RCC 7860 (cell line): ENCODE measurements around the gene DNM3.

Source experiments
- DNase-seq: peaks from one replicate; pipeline ENCODE4 v3.0.0-alpha.2; 2015; ENCODE audit warnings: low spot score
- FAIRE-seq: peaks from 2 replicates; lab custom pipeline; 2012; peaks lifted over from hg19 to GRCh38; lab: Jason Lieb, UNC

DNM3 gene

GRCh38 chr1:171966426-171967220, 125.3 kb downstream of the DNM3 start:
- DNase-seq (no peak), FAIRE-seq (no peak)

- DNase-seq: no peak
- no peak for FAIRE-seq
Observed at GRCh38 chr1:171969226-171969625, 127.9 kb downstream of the DNM3 start.

- DNase-seq (no peak), FAIRE-seq (no peak)
Observed at GRCh38 chr1:171969813-171970212, 128.5 kb downstream of the DNM3 start.

- DNase-seq: no peak
- no peak for FAIRE-seq
Observed at GRCh38 chr1:171972846-171973245, 131.5 kb downstream of the DNM3 start.

GRCh38 chr1:171973421-171973820, 132.1 kb downstream of the DNM3 start:
- FAIRE-seq (no peak), DNase-seq (no peak)

- FAIRE-seq (no peak), DNase-seq (no peak)
Observed at GRCh38 chr1:171981303-171981702, 140.0 kb downstream of the DNM3 start.

- FAIRE-seq (no peak), DNase-seq (peak; percentile 9)
Observed at GRCh38 chr1:171983584-171983983, 142.3 kb downstream of the DNM3 start.

GRCh38 chr1:171984262-171984661, 143.0 kb downstream of the DNM3 start:
- DNase-seq (no peak), FAIRE-seq (no peak)

GRCh38 chr1:171984850-171985485, 143.7 kb downstream of the DNM3 start:
- peak; percentile 72 for FAIRE-seq
- no peak for DNase-seq

- DNase-seq (no peak), FAIRE-seq (no peak)
Observed at GRCh38 chr1:171985639-171986038, 144.3 kb downstream of the DNM3 start.

- FAIRE-seq (no peak), DNase-seq (no peak)
Observed at GRCh38 chr1:171988243-171988885, 147.1 kb downstream of the DNM3 start.

- FAIRE-seq (no peak), DNase-seq (no peak)
Observed at GRCh38 chr1:171990371-171990770, 149.1 kb downstream of the DNM3 start.

- no peak for FAIRE-seq
- DNase-seq: no peak
Observed at GRCh38 chr1:171994293-171994692, 153.0 kb downstream of the DNM3 start.

GRCh38 chr1:171995573-171995972, 154.3 kb downstream of the DNM3 start:
- DNase-seq (no peak), FAIRE-seq (no peak)

GRCh38 chr1:171997936-171998335, 156.6 kb downstream of the DNM3 start:
- FAIRE-seq (no peak), DNase-seq (no peak)

GRCh38 chr1:171998711-171999110, 157.4 kb downstream of the DNM3 start:
- FAIRE-seq (no peak), DNase-seq (no peak)

GRCh38 chr1:171999756-172000155, 158.5 kb downstream of the DNM3 start:
- no peak for FAIRE-seq
- no peak for DNase-seq

- FAIRE-seq: no peak
- DNase-seq: no peak
Observed at GRCh38 chr1:172001288-172001687, 160.0 kb downstream of the DNM3 start.

- peak; percentile 53 for DNase-seq
Observed at GRCh38 chr1:172002725-172003345, 161.5 kb downstream of the DNM3 start.

GRCh38 chr1:172003766-172004530, 162.7 kb downstream of the DNM3 start:
- DNase-seq (peak; percentile 44), FAIRE-seq (peak; percentile 86)

More at GRCh38 chr1:172002725-172003345, 161.5 kb downstream of the DNM3 start:
- peak; percentile 91 for FAIRE-seq

GRCh38 chr1:172004671-172005070, 163.4 kb downstream of the DNM3 start:
- FAIRE-seq: no peak
- DNase-seq: no peak
